GM18505 (cell line): ENCODE measurements around the gene CASP2.

Experiments used
- ATAC-seq: cut with Tn5 transposase; IDR thresholded peaks from one replicate; pipeline ENCODE4 v1.9.1; 2021; ENCODE audit not compliant: unreplicated experiment
- POLR2A ChIP-seq: IDR thresholded peaks from 4 replicates; pipeline ENCODE4 v1.6.1; 2011; ENCODE audit warnings: borderline replicate concordance; ENCODE audit not compliant: insufficient read depth, insufficient read length; ENCODE audit errors: extremely low read depth

The CASP2 gene

GRCh38 chr7:143287935-143288826 is at the start of gene CASP2:
Gene CASP2 (plus strand): TSS chr7:143288351. CDS start chr7:143288456, 105 bp downstream.
- ATAC-seq: peak; percentile 94
- peak; percentile 83 for TF ChIP-seq POLR2A

- ATAC-seq: no peak
- no peak for TF ChIP-seq POLR2A
Observed at GRCh38 chr7:143239813-143240212, 48.3 kb upstream of the CASP2 start.

- TF ChIP-seq POLR2A: no peak
- peak; percentile 95 for ATAC-seq
Observed at GRCh38 chr7:143240291-143241168, 47.6 kb upstream of the CASP2 start.

- TF ChIP-seq POLR2A: no peak
- no peak for ATAC-seq
Observed at GRCh38 chr7:143242306-143242705, 45.8 kb upstream of the CASP2 start.

GRCh38 chr7:143243111-143243510 is 45.0 kb upstream of the CASP2 start:
- no peak for ATAC-seq

GRCh38 chr7:143243614-143244013 is 44.5 kb upstream of the CASP2 start:
- ATAC-seq: no peak
- TF ChIP-seq POLR2A: no peak

More at GRCh38 chr7:143243111-143243510, 45.0 kb upstream of the CASP2 start:
- TF ChIP-seq POLR2A: no peak

GRCh38 chr7:143244321-143244720 is 43.8 kb upstream of the CASP2 start:
- TF ChIP-seq POLR2A: no peak
- no peak for ATAC-seq

- TF ChIP-seq POLR2A: no peak
Observed at GRCh38 chr7:143245123-143245522, 43.0 kb upstream of the CASP2 start.

GRCh38 chr7:143247372-143247771 is 40.8 kb upstream of the CASP2 start:
- no peak for ATAC-seq
- no peak for TF ChIP-seq POLR2A

More at GRCh38 chr7:143245123-143245522, 43.0 kb upstream of the CASP2 start:
- ATAC-seq: no peak

GRCh38 chr7:143248761-143249354 is 39.3 kb upstream of the CASP2 start:
- TF ChIP-seq POLR2A: no peak
- ATAC-seq: no peak

GRCh38 chr7:143250199-143250598 is 38.0 kb upstream of the CASP2 start:
- no peak for ATAC-seq
- TF ChIP-seq POLR2A: no peak

GRCh38 chr7:143250822-143251221 is 37.3 kb upstream of the CASP2 start:
- no peak for ATAC-seq
- no peak for TF ChIP-seq POLR2A

- no peak for TF ChIP-seq POLR2A
- no peak for ATAC-seq
Observed at GRCh38 chr7:143252006-143252405, 36.1 kb upstream of the CASP2 start.
